ENCODE results near the gene GPR50. TPM values are rescaled to one million over a fixed set of nuclear protein-coding genes. Genes with fewer than 3 reads are reported as not detected.

GPR50 gene
- total RNA-seq (2014; rRNA removed; shearing (Covaris generic)): not detected in 2 replicates

DNA sequence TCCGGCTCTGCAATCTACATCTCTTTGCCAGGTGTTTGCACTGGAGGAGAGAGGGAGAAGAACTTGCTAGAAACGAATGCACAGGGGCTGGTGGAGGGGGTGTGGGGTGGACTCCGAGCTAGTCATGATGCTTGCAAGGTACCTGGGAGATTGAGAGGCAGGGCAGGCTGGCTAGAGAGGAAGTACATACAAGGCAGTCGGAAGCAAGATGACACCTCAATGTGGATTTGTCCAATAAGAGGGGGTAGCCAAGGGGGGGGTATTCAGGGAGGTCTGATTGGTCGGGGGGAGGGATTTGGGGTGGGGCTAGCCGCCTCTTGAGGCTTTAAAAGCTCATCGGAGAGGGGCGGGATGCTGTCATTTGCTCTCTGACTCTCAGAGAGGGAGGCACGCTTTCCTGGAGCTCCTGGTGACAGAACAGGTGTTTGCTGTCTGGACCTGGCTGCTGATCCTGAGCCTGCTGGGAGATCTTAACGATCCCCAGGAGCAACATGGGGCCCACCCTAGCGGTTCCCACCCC, at the start of gene GPR50:
Gene GPR50 (plus strand): TSS at position 354 of the 520 bp plus-strand sequence. CDS start 138 bp downstream, at position 492.
- DNase-seq (ENCODE audit: low spot score): no peak

DNA sequence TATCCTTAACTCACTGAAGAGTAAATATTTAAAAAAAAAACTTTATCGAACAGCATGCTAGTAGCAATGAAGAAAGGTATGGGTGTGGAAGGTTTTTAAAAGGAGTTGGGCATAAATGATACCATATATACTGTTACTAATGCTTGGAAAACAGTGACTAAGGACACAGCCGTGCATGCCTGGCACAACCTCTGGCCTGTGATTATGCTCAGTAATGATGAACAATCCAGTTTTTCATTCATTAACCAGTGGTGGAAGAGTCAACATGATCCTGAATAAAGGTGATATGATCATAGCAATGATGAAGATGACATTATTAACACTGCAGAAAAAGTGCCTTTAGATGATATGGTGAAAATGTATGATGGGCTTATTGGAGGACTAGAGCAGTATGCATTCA, 43.9 kb upstream of the GPR50 start:
- DNase-seq (ENCODE audit: low spot score): no peak

DNA sequence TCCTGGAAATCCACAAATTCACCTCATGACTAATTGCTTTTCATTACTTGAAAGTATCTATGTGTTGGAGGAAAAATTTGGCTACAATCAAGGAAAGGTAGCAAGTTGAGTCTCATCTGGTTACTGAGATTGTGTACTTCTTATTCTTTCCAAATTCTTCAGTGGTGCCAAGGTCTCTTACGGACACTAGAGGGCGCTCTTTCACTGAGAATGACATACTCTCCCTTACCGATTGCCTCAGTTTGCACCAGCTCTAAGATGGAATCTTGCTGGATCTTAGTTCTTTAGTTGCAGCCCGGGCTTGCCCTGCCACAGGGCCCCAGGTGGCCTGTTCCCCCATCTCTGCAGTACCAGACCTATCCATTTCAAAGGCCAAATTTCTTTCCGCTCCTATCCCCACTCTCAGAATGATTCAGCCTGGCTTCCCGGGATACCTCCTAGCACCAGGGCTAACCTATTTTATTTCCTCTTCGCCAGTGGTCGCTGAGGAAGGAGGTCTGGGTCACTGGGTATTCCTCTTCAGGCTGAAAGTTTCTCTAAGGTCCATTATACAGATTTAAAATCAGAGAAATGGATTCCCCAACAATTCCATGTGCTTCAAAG, 24.6 kb upstream of the GPR50 start:
- peak; percentile 46 for DNase-seq (ENCODE audit: low spot score)

DNA sequence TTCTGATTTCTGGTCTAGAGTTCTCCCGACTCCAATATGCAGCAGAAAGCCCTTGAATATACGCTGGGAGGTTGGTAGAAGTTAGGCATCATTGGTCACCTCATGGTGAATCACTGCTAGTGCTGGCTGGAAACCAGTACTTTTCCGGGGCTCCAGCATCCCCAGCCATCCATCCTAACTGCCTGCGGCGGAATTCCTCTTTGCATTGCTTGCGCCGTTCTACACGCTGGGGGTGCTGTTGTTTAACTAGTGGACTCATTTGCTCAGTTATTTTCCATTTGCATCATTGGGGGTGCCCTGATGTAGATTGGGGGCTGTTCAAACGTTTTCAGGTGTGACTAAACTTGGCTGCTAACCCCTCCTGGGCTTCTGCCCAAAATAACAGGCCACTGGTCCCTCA, 23.3 kb upstream of the GPR50 start:
- DNase-seq (ENCODE audit: low spot score): peak; percentile 58

DNA sequence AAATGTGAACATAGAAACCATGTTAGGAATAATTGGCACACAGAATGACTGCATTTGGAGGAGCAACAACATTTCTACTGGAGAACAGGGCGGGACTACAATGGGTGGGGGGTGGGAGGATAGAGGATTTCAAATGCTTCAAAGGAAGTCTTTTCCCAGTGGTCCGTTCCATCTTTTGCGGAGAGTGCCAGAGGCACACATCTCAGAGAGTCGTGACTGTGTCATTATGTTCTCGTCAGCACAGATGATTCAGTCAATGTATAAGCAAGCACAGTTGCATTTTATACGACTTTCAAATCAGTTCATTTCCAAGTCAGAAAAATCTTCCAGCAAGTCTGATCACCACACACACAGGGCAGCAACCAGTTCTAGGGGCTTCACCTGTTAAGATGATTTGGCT, 22.7 kb upstream of the GPR50 start:
- no peak for DNase-seq (ENCODE audit: low spot score)

DNA sequence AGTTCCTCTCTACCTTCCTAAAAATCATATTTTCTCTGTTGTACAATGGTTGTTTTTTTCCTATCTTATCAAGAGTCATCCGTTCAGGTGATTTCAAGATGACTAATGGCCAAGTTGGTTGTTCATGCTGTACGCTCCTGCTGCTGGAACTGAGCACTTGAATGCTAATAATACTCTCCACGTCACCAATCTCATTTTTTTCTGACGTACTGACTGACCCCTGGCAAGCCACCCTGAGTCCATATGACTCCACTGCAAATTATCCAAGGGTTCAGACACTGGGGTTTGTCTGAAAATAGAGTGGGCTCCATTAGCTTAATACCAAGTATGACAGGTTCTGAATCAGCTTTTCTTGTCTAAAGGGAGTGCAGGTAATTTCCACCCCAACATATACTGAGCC, 21.1 kb upstream of the GPR50 start:
- no peak for DNase-seq (ENCODE audit: low spot score)

DNA sequence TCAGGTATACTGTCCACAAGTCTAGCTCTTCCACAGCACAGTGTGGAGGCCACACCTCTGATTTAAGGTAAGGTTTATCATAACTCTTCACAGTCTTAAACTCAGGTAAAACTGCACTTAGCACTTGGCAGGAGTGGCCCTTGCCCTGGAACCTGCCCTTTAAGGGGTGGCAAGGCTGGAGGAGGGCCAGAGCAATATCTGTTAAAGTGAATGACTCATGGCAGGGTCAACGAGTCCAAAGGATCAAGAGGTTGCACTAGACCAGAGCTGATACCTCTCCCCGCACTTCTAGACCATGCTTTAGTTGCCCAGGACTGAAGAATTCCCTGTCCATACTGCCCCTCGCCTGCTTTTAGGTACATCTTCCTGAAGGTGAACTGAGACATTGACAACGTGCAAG, 14.7 kb upstream of the GPR50 start:
- DNase-seq (ENCODE audit: low spot score): no peak

DNA sequence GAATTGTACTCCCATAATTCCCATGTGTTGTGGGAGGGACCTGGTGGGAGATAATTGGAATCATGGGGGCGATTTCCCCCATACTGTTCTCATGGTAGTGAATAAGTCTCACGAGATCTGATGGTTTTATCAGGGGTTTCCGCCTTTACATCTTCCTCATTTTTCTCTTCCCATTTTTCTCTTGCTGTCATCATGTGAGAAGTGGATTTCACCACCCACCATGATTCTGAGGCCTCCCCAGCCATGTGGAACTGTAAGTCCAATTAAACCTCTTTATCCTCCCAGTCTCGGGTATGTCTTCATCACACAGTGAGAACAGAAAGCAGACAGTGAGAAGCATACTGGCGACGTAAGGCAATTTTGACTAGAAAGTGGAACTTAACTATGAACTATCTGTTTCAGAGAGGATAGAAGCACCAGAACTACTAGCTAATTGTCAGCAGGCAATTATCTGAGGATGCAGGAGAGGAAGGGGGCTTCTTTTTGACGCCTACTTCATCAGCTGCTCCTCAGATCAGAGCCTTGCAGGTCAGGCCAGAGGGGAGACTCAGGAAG, 8.5 kb upstream of the GPR50 start:
- DNase-seq (ENCODE audit: low spot score): no peak

DNA sequence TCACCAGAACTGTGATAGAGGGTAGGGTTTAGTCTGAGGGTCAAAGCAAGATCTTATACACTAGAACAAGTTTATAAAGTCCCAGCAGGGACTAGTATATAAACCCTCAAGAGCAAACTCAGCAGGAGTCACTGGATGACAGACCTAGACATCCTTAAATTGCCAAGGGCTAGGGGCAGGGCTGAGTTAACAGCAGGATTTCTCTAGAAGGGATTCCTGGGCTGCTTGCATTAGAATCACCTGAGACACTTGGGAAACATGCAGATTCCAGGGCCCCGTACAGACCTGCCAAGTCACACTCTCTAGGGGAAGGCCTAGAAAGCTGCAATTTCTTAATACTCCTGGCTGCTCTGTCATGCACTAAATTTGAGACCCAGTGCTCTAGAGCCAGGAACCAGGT, 6.6 kb upstream of the GPR50 start:
- no peak for DNase-seq (ENCODE audit: low spot score)

DNA sequence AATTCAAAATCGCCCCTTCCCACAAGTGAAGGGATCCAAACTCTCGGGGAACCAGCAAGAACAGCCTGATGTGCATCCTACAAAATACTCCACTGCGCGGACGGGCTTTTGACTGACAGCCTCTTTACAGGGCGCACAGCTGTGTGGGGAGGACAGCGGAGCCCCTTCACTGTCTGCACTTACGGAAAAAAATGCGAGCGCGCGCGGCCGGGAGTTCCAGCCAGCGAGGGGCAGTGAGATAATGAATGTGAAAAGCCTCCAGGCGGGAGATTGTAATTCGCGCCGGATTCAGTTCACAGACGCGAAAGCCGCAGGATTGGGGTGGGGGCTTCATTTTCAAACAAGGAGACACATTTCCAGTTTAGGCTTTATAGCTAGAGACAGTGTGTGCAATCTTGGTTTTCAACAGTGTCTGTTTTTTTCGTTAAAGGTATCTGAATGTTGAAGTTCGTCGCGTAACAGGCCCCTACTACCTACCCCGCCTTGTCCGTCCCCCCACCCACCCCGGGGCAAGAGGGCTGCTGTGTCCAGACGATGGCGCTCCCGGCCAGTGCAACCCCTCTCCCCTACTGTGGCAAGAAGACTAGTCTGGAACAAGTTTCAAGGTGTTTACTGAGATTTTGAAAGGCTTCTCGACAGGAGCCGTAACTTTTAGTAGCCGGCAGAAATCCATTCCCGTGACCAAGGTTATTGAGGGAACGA, 1.7 kb upstream of the GPR50 start:
- DNase-seq (ENCODE audit: low spot score): no peak

DNA sequence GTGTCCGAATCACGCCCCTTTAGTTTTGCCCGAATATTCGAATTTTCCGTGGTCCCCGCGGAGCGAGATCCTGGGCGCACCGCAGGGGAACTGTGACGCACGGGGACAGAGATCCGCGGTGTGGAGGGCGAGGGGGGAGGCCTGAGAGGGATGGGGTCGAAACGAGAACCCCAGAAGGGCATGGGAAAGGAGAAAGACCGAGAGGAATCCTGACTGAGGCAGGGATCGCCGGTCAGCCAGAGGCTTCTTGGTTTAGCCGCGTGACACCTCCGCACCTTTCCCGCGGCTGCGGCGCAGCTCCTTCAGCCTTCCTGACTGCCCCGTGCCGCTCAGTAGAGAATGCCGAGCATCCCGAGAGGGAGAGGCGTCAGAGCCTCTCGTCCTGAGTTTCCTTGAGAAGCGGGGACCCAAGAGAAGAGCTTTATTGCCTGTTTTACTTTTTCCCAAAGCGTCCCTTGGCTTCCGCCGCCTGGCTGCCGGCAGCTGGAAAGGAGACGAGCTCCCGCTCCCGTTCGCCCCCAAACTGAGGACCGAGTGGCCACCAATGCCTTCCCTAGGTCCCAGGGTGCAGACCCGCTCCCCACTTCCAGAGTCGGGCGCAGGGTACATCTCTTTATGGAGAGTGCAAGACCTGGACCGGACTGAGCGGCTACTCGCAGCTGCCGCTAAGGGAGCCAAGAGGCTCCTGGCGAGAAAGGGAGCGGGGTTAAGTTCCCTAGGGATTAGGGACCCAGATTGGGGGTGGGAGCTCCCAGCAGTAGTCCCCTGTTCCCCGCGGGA, 911 bp upstream of the GPR50 start:
- DNase-seq (ENCODE audit: low spot score): no peak

DNA sequence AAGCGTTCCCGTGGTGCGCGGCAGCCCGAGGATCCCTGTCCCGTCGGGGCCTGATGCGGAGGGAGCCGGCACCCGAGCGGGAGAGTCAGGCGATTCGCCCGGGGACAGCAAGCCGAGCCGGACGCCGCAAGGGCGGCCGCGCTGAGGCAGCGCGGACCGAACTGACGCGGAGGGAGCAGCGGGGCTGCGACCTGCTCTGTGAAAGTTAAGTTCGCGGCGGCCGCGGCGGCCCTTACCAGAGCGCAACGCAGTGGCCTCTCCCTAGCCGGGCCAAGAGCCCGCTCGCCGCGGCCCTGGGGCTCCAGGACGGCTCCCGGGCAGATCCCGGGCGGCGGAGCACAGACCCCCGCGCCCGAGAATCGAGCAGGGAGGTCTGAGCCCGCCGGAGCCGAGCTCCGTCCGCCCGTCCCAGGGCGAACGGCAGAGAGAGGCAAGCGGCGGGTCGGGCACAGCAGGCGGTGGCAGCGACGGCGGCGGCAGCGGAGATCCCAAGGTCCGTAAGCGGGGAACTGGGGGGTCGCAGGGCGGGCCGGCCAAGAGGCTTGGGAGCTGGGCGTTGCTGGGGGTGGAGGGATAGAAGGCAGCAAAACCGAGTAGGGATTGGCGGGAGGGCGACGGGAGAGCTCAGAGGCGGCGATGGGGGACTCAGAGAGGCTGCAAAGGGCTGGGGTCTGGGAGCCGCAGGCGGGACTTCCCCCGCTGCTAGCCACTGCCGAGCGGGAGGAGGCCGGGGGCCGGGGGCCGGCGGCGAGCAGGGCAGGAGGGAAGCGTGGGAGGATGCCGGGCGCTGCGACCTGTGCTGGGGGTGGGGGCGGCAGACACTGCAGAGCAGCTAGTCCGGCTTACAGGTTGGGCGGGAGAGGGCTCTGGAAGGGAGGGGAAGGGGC, 1.0 kb downstream of the GPR50 start:
- DNase-seq (ENCODE audit: low spot score): no peak

DNA sequence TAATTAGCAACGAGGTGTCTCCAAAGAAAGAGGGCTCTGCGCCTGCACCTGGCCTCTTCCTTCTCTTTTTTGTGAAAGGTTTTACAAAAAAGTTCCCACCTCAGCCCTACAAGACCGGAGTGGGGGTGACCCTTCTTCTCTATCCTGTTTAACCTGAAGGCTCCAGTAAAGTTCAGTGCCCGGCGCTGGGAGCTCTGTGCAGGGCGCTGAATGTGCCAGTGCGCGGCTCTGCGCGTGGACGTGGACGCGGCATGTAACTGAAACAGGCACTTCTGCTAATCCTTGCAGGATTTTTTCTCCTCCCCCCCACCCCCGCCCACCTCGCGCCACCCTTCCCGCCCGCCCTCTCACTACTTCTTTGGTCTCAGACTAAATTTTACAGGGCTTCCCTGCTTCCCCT, 2.4 kb downstream of the GPR50 start:
- no peak for DNase-seq (ENCODE audit: low spot score)

DNA sequence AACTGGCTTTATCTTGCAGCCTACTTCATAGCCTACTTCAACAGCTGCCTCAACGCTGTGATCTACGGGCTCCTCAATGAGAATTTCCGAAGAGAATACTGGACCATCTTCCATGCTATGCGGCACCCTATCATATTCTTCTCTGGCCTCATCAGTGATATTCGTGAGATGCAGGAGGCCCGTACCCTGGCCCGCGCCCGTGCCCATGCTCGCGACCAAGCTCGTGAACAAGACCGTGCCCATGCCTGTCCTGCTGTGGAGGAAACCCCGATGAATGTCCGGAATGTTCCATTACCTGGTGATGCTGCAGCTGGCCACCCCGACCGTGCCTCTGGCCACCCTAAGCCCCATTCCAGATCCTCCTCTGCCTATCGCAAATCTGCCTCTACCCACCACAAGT, 4.0 kb downstream of the GPR50 start:
- no peak for DNase-seq (ENCODE audit: low spot score)

DNA sequence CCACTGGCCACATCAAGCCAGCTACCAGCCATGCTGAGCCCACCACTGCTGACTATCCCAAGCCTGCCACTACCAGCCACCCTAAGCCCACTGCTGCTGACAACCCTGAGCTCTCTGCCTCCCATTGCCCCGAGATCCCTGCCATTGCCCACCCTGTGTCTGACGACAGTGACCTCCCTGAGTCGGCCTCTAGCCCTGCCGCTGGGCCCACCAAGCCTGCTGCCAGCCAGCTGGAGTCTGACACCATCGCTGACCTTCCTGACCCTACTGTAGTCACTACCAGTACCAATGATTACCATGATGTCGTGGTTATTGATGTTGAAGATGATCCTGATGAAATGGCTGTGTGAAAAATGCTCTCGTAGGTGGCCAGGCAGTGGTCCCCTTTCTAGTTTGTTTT, 4.7 kb downstream of the GPR50 start:
- no peak for DNase-seq (ENCODE audit: low spot score)

DNA sequence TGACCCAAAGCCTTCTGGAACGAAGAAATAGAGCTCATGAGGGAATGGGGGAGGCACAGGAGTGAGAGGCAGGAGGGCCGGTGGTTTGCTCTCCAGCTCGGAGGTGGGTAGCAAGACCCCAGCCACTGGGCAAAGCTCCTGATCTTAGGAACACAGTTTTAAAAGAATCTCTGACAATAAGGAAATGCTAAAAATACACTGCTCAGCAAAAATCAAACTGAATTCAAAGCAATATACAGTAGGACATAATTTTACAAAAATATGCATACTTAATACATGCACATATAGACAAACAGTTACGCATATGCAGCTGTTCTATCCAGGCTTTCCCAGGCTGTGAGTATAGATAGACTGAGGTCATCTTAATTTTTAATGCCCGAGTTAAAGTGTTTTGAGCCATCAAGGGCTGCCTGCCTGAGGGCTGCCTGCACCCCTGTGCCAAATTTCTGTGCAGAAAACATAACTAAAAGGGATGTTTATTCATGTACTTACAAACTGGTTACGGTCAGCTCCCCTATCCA, 6.9 kb downstream of the GPR50 start:
- no peak for DNase-seq (ENCODE audit: low spot score)

DNA sequence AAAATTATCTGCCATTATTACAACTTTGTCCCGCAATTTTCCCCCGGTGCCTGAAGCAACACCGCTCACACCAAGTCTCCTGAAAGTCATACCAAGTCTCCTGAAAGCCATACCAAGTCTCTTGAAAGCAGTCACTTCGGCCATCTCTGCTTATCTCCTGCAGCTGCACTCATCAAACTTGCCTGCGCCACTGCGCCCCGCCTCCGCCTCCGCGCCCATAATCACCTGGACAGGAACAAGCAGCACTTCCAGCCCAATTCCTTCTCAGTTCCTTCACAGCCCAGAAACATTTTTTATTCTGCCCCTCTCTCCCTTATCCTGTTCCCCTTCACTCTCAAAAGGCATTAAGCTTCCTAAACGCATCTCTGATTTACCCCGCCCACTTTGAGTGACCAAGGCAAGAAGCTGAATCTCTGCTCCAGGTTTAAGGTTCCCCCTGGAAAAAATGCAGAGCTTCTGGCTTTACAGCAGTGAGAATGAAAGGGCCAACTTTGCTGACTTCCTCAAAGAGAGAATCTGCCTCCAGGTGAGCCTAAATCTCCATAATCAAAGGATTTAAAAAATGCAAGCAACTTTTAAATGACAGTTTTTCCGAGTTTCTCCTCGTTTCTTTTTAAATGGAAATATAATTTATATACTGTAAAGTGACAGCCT, 7.7 kb downstream of the GPR50 start:
- no peak for DNase-seq (ENCODE audit: low spot score)

DNA sequence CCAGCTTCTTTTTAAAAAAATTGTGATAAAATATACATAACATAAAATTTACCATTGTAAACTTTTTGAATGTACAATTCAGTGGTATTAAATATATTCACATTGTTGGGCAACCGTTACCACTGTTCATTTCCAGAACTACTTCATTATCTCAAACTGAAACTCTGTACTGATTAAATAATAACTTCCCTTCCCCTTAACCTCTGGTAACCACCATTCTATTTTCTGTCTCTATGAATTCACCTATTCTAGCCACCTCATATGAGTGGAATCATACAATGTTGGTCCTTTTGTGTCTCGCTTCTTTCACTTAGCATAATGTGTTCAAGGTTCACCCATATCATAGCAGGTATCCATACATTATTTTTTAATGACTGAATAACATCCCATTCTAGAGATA, 8.3 kb downstream of the GPR50 start:
- DNase-seq (ENCODE audit: low spot score): no peak

DNA sequence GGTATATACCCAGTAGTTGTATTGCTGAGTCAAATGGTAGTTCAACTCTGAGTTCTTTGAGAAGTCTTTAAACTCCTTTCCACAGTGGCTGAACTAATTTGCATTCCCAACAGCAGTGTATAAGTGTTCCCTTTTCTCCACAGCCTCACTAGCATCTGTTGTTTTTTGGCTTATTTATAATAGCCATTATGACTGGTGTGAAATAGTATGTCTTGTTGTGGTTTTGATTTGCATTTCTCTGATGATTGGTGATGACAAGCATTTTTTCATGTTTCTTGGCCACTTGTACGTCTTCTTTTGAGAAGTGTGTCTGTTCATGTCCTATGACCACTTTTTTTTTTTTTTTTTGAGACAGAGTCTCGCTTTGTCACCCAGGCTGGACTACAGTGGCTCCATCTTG, 30.5 kb downstream of the GPR50 start:
- no peak for DNase-seq (ENCODE audit: low spot score)

DNA sequence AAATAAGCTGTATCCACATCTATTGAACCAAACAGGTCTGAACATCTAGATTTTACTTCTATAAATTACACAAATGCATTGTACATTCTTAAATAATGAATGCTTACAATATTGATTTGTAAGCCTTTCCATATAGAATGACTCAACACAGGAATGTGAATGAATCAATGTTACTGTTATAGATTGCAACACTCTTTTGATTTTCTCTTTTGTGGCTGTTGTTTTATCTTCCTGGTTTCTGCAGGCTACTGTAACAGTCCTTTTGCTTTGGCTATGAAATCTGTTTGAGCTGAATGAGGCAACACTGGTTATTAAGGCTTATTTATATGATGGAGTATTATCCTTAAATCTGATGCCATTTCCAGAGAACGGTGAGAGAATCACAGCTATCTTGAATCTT, 49.5 kb downstream of the GPR50 start:
- no peak for DNase-seq (ENCODE audit: low spot score)

DNA sequence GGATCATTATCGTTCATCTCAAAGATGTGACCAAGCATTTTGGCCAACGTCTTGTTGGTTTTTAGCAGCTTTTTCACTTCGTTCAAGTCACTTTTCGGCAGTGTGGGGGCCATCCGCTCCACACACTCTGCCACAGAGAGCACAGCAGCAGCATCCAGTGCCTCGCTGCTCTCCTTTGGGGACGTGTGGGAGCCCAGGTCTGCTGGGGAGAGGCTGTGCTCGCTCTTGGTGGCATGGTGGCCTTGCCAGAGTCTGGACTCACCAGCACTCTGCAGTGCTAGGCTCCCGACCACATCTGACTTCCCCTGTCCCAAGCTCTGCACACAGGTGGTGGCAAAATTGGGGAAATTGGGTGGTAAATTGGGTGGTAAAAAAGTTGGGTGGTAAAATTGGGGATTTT, 50.6 kb downstream of the GPR50 start:
- no peak for DNase-seq (ENCODE audit: low spot score)
